ENCODE data around the gene SPOP. TPM values are rescaled to one million over a fixed set of nuclear protein-coding genes. Genes with fewer than 3 reads are reported as not detected.

The SPOP gene
- total RNA-seq, 1 donor from 2014 or later: 81.8 TPM

DNA sequence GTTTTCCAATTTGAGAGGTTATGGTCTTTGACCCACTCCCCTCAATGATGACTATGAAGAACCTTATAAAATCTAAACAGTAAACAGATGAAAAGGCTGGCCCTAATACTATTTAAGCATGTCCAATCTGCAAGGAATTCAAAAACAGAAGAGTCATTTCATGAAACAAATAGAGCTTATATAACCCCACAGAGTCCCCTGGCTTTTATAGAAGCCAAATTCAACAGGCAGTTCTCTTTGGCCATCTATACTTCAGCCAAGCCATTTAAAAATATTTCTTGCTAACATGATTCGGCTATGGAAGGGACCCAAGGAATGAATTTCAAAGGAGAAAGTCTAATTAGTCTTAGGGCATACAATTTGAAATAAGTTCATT lies 43.4 kb downstream of the SPOP start:
- no peak overlapping the region for H3K27ac ChIP-seq
- H3K36me3 ChIP-seq: no peaks in the 10 kb centered on the region
- H3K4me1 ChIP-seq: peaks cover 61% of the 10 kb centered on the region
- intact Hi-C loops (cut with DNase I): no loop called here
- H3K27me3 ChIP-seq (ENCODE audit: low read depth): no peaks in the 10 kb centered on the region
- ATAC-seq (no peak), DNase-seq (no peak)
- H3K9me3 ChIP-seq: no peaks in the 10 kb centered on the region
- H3K4me3 ChIP-seq: no peak overlapping the region
- TF ChIP-seq, protein P1, sequence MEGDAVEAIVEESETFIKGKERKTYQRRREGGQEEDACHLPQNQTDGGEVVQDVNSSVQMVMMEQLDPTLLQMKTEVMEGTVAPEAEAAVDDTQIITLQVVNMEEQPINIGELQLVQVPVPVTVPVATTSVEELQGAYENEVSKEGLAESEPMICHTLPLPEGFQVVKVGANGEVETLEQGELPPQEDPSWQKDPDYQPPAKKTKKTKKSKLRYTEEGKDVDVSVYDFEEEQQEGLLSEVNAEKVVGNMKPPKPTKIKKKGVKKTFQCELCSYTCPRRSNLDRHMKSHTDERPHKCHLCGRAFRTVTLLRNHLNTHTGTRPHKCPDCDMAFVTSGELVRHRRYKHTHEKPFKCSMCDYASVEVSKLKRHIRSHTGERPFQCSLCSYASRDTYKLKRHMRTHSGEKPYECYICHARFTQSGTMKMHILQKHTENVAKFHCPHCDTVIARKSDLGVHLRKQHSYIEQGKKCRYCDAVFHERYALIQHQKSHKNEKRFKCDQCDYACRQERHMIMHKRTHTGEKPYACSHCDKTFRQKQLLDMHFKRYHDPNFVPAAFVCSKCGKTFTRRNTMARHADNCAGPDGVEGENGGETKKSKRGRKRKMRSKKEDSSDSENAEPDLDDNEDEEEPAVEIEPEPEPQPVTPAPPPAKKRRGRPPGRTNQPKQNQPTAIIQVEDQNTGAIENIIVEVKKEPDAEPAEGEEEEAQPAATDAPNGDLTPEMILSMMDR (IDR thresholded peaks at IDR 0.05): no peak

DNA sequence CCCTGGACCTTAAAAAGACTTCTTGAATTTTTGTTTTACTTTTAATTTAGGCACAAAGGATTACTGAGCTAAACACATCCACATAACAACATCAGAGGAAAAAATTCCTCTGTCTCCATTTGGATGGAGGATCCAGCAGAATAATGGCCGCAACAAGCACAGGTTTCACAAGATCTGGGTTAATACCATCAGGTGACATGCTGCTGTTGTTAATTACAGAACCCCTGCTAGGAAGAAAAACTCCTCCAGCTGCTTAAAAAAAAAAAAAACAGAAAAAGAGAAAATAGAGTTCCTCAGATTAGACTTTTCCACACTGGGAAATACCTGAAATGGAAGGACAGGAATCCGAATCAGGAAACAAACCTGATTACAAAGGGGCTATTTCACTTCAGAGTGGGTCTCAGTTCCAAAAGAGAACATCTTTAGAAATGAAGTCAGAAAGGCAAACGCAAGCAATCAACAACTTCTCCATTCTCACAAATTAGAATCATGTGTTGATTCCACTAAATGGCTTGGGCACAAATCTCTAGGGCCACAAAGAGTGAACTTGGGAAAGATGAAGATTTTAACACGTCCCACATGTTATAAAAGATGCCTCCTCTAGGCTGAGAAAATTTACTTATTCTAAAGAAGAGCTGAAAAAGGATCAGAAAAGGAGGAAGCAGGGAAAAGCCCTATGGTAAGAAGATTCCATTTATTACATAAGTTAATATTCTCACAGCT lies 44.0 kb downstream of the SPOP start:
- Histone ChIP-seq H3K27ac (no peak overlapping the region), H3K36me3 (no peaks in the 10 kb centered on the region), H3K4me1 (peaks cover 66% of the 10 kb centered on the region), H3K27me3 (ENCODE audit: low read depth) (no peaks in the 10 kb centered on the region), H3K9me3 (no peaks in the 10 kb centered on the region), H3K4me3 (no peak overlapping the region)
- no peak for DNase-seq
- intact Hi-C loops (cut with DNase I): no loop called here
- TF ChIP-seq, protein P1 (IDR thresholded peaks at IDR 0.05): no peak
- no peak for ATAC-seq

DNA sequence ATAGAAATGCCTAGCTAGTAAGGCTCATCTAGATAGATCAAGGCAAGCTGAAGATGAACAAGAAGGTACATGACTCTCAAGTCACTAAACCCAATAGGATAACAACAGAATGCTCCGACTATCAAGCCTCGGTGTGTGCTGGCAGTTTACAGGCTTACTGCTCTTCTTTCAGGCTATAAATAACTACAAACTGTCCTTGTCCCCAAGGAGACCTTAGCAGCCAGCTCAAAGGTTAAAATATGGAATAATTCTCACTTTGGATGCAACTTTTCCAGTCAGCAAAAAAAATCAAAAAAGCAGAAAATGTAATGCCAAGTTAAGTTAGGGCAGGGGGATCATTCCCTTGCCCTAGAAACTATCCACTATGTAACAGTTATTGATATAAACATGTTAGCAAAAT lies 44.6 kb downstream of the SPOP start:
- no peaks in the 10 kb centered on the region for H3K27me3 ChIP-seq (ENCODE audit: low read depth)
- no peaks in the 10 kb centered on the region for H3K9me3 ChIP-seq
- peaks cover 73% of the 10 kb centered on the region for H3K4me1 ChIP-seq
- ATAC-seq: no peak
- no peaks in the 10 kb centered on the region for H3K36me3 ChIP-seq
- no peak overlapping the region for H3K4me3 ChIP-seq
- TF ChIP-seq, protein P1 (IDR thresholded peaks at IDR 0.05): no peak
- DNase-seq: no peak
- intact Hi-C loops (cut with DNase I): no loop called here
- H3K27ac ChIP-seq: no peak overlapping the region

DNA sequence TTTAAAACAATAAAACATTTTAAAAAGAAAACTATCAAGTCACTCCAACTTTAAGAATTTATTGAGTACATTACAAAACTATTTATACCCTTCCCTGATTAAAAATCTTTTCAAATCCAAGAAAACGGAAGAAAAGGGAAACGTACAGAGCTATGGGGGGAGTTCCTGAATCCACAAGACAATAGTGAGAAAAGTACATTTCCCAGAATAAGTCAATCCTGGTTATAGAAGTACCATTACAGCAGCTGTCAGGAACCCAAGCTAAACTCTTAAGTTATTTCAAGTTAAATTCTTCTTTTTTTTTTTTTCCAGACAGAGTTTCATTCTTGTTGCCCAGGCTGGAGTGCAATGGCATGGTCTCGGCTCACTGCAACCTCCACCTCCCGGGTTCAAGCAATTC lies 45.7 kb downstream of the SPOP start:
- no peaks in the 10 kb centered on the region for H3K27me3 ChIP-seq (ENCODE audit: low read depth)
- H3K4me1 ChIP-seq: peaks cover 75% of the 10 kb centered on the region
- ATAC-seq: no peak
- no peak for DNase-seq
- TF ChIP-seq, protein P1 (IDR thresholded peaks at IDR 0.05): no peak
- H3K27ac ChIP-seq: no peak overlapping the region
- H3K36me3 ChIP-seq: no peaks in the 10 kb centered on the region
- intact Hi-C loops (cut with DNase I): no loop called here
- no peaks in the 10 kb centered on the region for H3K9me3 ChIP-seq
- no peak overlapping the region for H3K4me3 ChIP-seq

DNA sequence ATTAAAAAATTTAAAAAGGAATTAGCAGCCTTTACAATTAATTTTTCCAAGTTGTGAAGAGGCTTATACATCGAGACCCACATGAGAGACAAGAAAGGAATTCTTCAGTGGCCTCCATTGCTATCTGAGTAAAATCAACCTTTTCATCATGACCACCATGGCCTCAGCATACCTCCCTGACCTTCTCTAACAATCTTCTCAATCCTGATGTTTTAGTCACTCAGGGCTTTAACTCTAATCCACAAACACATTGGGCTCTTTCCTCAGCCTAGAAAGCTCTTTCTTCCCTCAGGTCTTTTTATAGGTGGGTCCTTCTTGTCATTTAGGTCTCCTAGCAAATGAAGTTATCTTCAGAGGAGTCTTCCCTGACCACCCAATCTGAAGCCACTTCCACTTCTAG lies 46.4 kb downstream of the SPOP start:
- TF ChIP-seq, protein P1 (IDR thresholded peaks at IDR 0.05): no peak
- Histone ChIP-seq H3K27ac (no peak overlapping the region), H3K9me3 (no peaks in the 10 kb centered on the region), H3K27me3 (ENCODE audit: low read depth) (no peaks in the 10 kb centered on the region), H3K4me3 (no peak overlapping the region), H3K36me3 (peaks cover under 1% of the 10 kb centered on the region), H3K4me1 (peaks cover 75% of the 10 kb centered on the region)
- intact Hi-C loops (cut with DNase I): no loop called here
- no peak for DNase-seq
- ATAC-seq: no peak
